ENCODE data around the gene KCNK10. TPM values are rescaled to one million over a fixed set of nuclear protein-coding genes. Genes with fewer than 3 reads are reported as not detected.

The KCNK10 gene
- total RNA-seq, 6 experiments from 2014 or later = not detected

- ATAC-seq = no peak
- 43% methylated on average over 2 of the region's 2 CpGs for WGBS (ENCODE audit: insufficient coverage, low coverage, low lambda C conversion rate, missing lambda C conversion rate)
- H3K27ac ChIP-seq = no peak overlapping the region
- no peak for DNase-seq
- intact Hi-C loops (cut with DNase I) = no loop called here
- H3K4me1 ChIP-seq = no peaks in the 10 kb centered on the region
- no peaks in the 10 kb centered on the region for H3K27me3 ChIP-seq
- no peaks in the 10 kb centered on the region for H3K36me3 ChIP-seq
- H3K9me3 ChIP-seq = no peaks in the 10 kb centered on the region
- no peak overlapping the region for H3K4me3 ChIP-seq
- TF ChIP-seq, protein P1, sequence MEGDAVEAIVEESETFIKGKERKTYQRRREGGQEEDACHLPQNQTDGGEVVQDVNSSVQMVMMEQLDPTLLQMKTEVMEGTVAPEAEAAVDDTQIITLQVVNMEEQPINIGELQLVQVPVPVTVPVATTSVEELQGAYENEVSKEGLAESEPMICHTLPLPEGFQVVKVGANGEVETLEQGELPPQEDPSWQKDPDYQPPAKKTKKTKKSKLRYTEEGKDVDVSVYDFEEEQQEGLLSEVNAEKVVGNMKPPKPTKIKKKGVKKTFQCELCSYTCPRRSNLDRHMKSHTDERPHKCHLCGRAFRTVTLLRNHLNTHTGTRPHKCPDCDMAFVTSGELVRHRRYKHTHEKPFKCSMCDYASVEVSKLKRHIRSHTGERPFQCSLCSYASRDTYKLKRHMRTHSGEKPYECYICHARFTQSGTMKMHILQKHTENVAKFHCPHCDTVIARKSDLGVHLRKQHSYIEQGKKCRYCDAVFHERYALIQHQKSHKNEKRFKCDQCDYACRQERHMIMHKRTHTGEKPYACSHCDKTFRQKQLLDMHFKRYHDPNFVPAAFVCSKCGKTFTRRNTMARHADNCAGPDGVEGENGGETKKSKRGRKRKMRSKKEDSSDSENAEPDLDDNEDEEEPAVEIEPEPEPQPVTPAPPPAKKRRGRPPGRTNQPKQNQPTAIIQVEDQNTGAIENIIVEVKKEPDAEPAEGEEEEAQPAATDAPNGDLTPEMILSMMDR (IDR thresholded peaks at IDR 0.05) = no peak
- TF ChIP-seq POLR2A (IDR thresholded peaks at IDR 0.05) = no peak
These were observed 36.4 kb upstream of the KCNK10 start for GRCh38 chr14:88359500-88359899.

DNA sequence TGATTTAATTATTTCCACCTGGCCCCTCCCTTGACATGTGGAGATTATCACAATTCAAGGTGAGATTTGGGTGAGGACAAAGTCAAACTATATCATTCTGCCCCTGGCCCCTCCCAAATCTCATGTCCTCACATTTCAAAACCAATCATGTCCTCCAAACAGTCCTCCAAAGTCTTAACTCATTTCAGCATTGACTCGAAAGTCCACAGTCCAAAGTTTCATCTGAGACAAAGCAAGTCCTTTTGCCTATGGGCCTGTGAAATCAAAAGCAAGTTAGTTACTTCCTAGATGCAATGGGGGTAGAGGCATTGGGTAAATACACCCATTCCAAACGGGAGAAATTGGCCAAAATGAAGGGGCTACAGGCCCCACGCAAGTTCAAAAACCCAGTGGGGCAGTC is 31.3 kb upstream of the KCNK10 start:
- H3K27ac ChIP-seq = no peak overlapping the region
- WGBS (ENCODE audit: insufficient coverage, low coverage, low lambda C conversion rate, missing lambda C conversion rate) = 30% methylated on average over 3 of the region's 3 CpGs
- no peaks in the 10 kb centered on the region for H3K36me3 ChIP-seq
- ATAC-seq (no peak), DNase-seq (no peak)
- H3K4me3 ChIP-seq = no peak overlapping the region
- H3K9me3 ChIP-seq = no peaks in the 10 kb centered on the region
- no peaks in the 10 kb centered on the region for H3K4me1 ChIP-seq
- H3K27me3 ChIP-seq = no peaks in the 10 kb centered on the region
- intact Hi-C loops (cut with DNase I) = no loop called here
- no peak for TF ChIP-seq POLR2A (IDR thresholded peaks at IDR 0.05)
- TF ChIP-seq, protein P1 (IDR thresholded peaks at IDR 0.05) = no peak

DNA sequence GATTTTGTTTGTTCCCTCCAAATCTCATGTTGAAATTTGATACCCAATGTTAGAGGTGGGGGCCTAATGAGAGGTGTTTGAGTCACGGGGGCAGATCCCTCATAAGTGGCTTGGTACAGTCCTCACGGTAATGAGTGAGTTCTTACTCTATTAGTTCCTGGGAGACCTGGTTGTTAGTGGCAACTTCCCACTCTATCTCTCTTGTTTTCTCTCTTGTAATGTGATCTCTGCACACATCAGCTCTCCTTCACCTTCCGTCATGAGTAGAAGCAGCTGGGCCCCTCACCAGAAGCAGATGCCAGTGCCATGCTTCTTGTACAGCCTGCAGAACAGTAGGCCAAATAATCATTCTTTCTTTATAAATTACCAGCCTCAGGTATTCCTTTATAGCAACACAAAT is 29.6 kb upstream of the KCNK10 start:
- H3K4me3 ChIP-seq = no peak overlapping the region
- no peaks in the 10 kb centered on the region for H3K27me3 ChIP-seq
- H3K9me3 ChIP-seq = no peaks in the 10 kb centered on the region
- no peaks in the 10 kb centered on the region for H3K36me3 ChIP-seq
- 73% methylated on average over 3 of the region's 3 CpGs for WGBS (ENCODE audit: insufficient coverage, low coverage, low lambda C conversion rate, missing lambda C conversion rate)
- DNase-seq (no peak), ATAC-seq (no peak)
- TF ChIP-seq, protein P1 (IDR thresholded peaks at IDR 0.05) = no peak
- TF ChIP-seq POLR2A (IDR thresholded peaks at IDR 0.05) = no peak
- H3K27ac ChIP-seq = no peak overlapping the region
- H3K4me1 ChIP-seq = no peaks in the 10 kb centered on the region
- intact Hi-C loops (cut with DNase I) = no loop called here

DNA sequence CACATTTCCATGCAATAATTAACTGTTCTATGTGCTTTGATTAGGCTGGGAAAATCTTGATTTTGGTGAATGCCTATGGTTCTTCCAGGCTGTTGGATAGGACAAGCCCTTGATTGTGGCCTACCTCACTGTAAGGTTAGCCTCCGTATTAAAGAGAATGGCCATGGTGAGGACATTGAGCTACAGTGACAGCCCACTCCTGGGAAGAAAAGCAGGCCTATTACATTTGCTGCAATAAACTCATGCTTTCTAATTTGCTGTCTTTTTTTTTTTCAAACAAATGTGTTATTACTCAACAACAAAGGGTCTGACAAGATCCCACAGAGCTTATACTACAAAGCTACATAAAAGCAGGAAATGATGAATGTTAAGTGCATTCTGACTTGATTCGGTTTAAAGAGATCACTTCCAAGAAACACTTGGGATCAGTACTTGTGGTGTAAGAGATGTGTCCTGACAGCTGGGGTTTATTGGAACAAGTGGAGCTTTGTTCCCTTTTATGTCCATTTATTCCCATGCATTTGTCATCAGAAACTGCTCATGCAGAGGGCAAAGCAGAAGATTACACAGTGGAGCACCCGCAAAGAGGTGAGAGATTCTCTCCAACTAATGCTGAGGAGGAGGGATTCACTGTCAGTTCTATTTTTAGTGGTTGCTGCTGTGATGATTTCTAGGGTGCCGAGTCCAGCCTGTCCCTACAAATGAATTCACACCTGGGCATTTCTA is 29.1 kb upstream of the KCNK10 start:
- intact Hi-C loops (cut with DNase I) = no loop called here
- Histone ChIP-seq H3K36me3 (no peaks in the 10 kb centered on the region), H3K4me3 (no peak overlapping the region), H3K27me3 (no peaks in the 10 kb centered on the region), H3K4me1 (no peaks in the 10 kb centered on the region), H3K27ac (no peak overlapping the region), H3K9me3 (no peaks in the 10 kb centered on the region)
- no peak for TF ChIP-seq POLR2A (IDR thresholded peaks at IDR 0.05)
- TF ChIP-seq, protein P1 (IDR thresholded peaks at IDR 0.05) = no peak
- 62% methylated on average over 2 of the region's 4 CpGs for WGBS (ENCODE audit: insufficient coverage, low coverage, low lambda C conversion rate, missing lambda C conversion rate)
- no peak for ATAC-seq
- DNase-seq = no peak
